Measurements from ENCODE around the gene SGPL1.

Gene SGPL1

GRCh38 chr10:70804421-70804808, 11.3 kb upstream of the SGPL1 start:
- intact Hi-C loops (cut with DNase I) = no loop called here
- DNase-seq = no peak

- no peak for DNase-seq
- intact Hi-C loops (cut with DNase I) = no loop called here
Measured at GRCh38 chr10:70805619-70806215, 10.0 kb upstream of the SGPL1 start.

DNA sequence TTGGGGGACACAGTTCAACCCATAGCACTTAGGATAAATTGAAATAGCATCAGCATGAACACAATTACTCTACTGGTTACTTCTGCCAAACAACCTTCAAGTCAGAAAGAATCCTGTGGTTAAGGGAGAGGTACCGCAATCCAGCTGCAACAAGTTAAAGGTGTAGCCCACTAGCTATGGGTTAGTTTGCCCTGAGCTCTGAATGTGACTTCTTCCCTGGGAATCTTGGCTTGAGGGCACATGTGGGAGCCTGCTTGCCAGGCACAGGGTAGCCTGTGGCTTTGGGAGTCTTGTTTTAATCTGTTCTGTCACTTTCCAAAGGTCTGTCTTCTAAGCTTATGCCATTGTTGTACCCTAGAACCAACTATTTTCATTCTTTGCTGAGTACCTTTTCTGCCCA, 8.9 kb upstream of the SGPL1 start:
- no peak for DNase-seq
- intact Hi-C loops (cut with DNase I) = no loop called here

DNA sequence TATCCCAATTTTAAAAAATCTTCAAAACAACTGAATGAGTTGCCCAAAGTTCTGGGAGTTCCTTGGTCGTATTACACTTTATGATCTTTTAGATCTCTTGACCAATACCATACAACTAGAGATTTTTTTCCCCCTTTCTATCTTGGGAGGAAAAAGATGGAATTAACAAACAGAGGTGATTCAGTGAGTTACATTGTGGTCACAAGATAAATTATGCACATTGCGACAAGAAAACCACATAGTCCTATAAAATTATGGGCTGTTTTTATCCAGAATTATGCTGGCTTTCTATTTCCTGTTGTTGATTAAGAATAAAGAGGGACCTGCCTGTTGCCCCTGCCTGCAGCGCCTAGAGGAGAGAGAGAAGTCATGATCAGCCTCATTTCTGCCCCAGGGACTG, 8.2 kb upstream of the SGPL1 start:
- intact Hi-C loops (cut with DNase I) = no loop called here
- no peak for DNase-seq

DNA sequence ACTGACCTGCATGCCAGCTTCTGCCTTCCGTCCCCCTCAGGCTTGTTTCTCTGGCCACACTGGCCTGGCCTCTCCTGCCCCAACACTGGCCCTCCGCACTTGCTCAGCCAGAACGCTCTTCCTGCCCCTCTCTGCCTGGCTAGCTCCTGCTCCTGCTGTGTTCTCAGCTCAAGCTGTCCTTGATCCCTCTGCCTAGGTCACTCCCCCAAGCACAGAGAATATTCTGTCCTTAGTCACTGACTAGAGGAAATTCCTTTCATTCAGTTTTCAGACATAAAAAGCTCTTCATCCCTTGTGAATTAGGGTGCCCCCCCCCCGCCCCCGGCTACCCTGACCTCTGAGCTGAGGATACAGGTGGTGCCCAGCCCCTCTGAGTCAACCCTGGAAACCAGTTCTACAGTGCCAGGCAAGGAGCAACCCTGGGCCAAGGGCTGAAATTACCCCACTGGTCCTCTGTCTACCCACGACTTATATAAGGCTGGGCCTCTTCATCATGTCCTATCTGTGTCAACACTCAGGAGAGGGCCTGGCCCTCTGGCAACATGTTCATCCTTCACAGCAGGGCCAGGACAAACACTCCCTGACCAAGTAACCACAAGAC, 6.6 kb upstream of the SGPL1 start:
- DNase-seq = no peak
- intact Hi-C loops (cut with DNase I) = no loop called here

GRCh38 chr10:70809726-70810125, 6.0 kb upstream of the SGPL1 start:
- DNase-seq = no peak
- intact Hi-C loops (cut with DNase I) = no loop called here

DNA sequence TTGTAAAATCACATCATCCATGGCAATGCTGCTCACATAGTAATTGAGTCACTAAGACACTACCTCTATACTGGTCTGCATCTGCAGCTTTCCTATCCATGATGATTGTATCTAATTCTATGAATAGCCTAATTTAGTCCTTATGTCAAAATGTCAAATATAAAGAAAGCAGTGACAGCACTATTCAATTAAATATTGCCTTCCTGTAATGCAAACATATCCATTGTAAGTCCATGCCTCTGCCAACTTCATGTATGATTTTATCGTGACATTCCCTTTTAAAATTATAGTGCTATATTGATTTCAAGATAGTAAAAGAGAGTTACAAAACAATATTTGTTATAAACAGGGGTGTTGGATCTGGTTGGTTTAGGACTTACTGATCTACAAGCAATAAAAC, 4.8 kb upstream of the SGPL1 start:
- DNase-seq = no peak
- intact Hi-C loops (cut with DNase I) = no loop called here

DNA sequence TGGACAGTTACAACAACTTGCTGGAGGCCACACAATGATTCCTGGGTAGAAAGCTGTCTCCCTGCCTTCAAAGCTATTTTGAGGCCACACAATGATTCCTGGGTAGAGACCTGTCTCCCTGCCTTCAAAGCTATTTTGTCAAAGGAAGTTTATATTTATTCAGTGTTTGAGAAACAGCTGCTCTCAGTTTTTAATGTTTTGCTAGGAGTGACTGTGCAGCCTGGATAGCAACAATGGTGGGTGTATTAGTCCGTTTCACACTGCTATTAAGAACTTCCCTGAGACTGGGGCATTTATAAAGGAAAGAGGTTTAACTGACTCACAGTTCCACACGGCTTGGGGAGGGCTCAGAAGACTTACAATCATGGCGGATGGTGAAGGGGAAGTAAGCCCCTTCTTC, 3.9 kb upstream of the SGPL1 start:
- intact Hi-C loops (cut with DNase I) = no loop called here
- no peak for DNase-seq

DNA sequence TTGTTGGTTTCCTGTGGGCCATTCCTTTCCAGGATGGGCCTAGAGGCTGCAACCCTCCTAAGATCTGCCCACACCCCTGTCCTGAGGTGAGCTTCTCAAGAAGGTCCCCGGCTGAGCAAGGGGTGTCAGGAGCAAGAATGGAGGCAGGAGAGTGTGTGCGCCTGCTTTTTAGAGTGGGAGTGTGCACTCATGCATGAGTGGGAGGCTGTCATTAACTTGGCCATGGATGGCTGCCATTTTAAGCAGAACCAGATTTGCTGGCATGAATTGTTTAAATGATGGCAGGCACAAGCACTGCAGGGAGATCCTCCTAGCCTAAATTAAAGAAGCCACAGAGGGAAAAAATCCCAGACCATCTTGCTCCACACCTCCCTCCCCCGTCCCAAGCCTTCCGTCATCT, 2.9 kb upstream of the SGPL1 start:
- DNase-seq = peak in 3 of 42 donors; percentile 25 to 54 (median 32)
- intact Hi-C loops (cut with DNase I) = no loop called here

DNA sequence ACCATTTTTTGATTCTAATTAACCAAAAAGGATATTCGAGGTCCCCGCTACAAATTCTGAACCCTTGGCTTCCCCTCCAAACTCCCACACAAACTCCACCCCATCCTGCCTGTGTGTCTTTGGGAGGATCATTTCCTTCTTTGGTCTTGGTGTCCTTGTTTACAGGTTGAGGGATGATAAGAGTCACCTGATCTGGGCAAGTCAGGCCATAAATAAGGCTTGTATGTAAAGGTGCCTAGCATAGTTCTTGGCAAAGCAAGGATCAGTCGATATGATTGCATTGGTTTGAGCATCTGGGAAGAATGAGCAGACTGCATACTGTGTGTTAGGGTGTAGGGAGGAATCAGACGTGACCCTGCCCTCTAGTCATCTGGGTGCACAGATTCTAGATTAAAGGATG, 1.6 kb upstream of the SGPL1 start:
- peak in 1 of 42 donors; percentile 16 for DNase-seq
- intact Hi-C loops (cut with DNase I) = no loop called here

- intact Hi-C loops (cut with DNase I) = loop anchor here (5.0 kb wide), 1 partner anchor 66 kb away; no protein-coding TSS in a partner anchor
- peak; percentile 10 to 72 (median 47) for DNase-seq
Measured at GRCh38 chr10:70816220-70816894, 609 bp downstream of the SGPL1 start.

- intact Hi-C loops (cut with DNase I) = no loop called here
Measured at GRCh38 chr10:70820976-70821750, 5.4 kb downstream of the SGPL1 start.

GRCh38 chr10:70822076-70822820, 6.5 kb downstream of the SGPL1 start:
- intact Hi-C loops (cut with DNase I) = no loop called here
- no peak for DNase-seq

More at GRCh38 chr10:70820976-70821750, 5.4 kb downstream of the SGPL1 start:
- no peak for DNase-seq

GRCh38 chr10:70827086-70827757, 11.5 kb downstream of the SGPL1 start:
- intact Hi-C loops (cut with DNase I) = no loop called here
- no peak for DNase-seq

DNA sequence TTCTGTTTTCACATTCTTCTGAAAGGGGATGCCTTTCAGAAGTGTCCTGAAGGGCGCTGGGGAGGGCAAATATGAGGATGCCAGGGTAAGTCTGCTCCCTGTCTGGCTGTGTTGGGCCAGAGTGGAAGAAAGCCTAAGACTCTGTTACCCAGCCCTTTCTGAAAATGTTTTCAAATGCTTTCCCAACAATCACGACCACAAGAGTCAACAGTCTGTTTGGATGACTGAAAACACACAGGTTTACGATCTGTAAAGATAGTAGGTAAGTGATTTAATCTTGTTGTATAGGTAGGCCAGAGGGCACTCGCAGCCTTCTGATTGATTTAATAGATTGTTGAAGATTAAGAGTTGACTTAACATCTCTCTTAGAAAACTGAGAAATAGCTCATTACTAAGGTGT, 13.2 kb downstream of the SGPL1 start:
- DNase-seq = no peak
- intact Hi-C loops (cut with DNase I) = no loop called here

DNA sequence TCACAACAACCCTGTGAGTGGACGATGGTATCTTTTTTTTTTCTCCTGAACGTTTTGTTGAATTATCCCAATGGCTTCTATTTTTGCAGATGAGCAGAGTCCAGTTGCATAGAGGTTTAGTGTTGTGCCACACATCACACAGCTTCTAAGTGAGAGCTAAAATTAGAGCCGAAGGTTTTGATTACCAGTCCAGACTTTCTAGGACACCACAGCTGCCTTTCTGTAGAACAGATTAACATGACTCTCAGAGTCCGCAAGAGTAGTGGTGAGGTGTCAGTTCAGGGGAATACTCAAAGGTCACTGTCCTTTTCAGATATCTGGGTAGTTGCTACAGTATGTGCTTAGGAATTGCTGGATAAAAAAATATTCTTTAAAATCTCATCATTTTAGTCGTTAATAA, 13.8 kb downstream of the SGPL1 start:
- intact Hi-C loops (cut with DNase I) = no loop called here
- DNase-seq = no peak

GRCh38 chr10:70830164-70830563, 14.4 kb downstream of the SGPL1 start:
- intact Hi-C loops (cut with DNase I) = no loop called here

DNA sequence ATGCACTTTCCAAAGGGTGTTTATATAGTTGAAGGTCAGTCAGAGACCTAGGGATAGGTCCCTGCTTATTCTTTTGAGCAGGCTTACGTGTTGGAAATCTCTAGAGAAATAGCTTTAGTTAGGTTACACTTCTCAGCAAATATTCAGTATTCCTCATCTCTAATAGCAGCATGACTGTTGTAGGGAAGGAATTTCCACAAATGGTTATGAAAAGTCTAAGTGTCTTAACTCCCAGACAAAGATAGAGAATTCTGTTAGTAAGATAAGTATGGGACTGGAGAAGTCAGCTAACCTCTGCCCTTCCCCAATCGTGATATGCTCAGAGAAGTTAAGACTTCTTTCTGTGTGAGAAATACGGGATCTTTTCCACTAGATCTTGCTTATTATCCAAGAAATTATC, 16.5 kb downstream of the SGPL1 start:
- DNase-seq = no peak
- intact Hi-C loops (cut with DNase I) = no loop called here

More at GRCh38 chr10:70830164-70830563, 14.4 kb downstream of the SGPL1 start:
- no peak for DNase-seq
